GM12875 (cell line): Measurements from ENCODE around the gene CLEC16A.

Source experiments
- H3K4me3 ChIP-seq: one replicate; pipeline ENCODE4 v1.5.1; 2011; ENCODE audit warnings: low read depth, low read length, control low read depth
- TF ChIP-seq, protein P1 (sequence below): IDR thresholded peaks from 2 replicates; pipeline ENCODE4 v1.5.1; 2011; ENCODE audit warnings: low read depth, mild to moderate bottlenecking, control low read depth, inconsistent platforms, low read length, moderate library complexity, borderline replicate concordance; ENCODE audit not compliant: insufficient read depth

The CLEC16A gene

DNA sequence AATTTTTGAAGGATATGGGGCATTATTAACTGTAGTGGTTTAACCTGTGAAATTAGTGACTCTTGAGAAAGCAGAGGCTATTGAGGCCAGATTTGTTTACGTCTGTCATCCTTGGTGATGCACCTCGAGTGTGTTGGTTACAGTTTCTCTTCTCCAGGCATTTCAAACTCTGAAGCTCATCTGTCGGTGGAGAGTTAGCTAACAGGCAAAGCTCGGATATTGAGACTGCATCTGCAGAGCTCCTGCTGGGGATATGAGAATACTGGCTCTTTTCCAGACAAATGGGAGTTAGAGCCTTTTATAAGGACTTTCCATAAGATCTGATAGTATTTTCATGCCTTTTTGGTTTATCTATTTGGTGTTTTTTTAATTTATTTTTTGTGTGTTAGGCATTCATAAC lies 6.7 kb downstream of the CLEC16A start:
- TF ChIP-seq, protein P1, sequence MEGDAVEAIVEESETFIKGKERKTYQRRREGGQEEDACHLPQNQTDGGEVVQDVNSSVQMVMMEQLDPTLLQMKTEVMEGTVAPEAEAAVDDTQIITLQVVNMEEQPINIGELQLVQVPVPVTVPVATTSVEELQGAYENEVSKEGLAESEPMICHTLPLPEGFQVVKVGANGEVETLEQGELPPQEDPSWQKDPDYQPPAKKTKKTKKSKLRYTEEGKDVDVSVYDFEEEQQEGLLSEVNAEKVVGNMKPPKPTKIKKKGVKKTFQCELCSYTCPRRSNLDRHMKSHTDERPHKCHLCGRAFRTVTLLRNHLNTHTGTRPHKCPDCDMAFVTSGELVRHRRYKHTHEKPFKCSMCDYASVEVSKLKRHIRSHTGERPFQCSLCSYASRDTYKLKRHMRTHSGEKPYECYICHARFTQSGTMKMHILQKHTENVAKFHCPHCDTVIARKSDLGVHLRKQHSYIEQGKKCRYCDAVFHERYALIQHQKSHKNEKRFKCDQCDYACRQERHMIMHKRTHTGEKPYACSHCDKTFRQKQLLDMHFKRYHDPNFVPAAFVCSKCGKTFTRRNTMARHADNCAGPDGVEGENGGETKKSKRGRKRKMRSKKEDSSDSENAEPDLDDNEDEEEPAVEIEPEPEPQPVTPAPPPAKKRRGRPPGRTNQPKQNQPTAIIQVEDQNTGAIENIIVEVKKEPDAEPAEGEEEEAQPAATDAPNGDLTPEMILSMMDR, result no peak
- no peak overlapping the region for H3K4me3 ChIP-seq

DNA sequence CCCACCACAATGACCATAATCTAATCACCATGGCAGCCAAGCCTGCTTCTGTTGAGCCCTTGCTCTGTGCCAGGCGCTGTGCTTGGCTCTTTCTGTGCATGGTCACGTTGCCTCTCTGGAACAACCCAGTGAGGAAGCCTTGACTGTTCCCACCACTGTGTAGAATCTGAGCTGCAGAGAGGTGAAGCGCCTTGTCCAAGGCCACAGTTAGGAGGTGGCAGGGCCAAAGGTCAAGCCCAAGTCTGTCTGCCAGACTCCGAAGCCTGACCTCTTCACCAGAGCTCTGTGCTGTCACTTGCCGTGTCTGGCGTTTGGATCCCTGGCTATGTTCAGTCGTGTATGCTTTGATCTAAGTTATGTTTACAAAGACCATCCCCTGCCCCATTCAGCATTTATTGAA lies 10.5 kb downstream of the CLEC16A start:
- H3K4me3 ChIP-seq, result no peak overlapping the region
- TF ChIP-seq, protein P1, result no peak

DNA sequence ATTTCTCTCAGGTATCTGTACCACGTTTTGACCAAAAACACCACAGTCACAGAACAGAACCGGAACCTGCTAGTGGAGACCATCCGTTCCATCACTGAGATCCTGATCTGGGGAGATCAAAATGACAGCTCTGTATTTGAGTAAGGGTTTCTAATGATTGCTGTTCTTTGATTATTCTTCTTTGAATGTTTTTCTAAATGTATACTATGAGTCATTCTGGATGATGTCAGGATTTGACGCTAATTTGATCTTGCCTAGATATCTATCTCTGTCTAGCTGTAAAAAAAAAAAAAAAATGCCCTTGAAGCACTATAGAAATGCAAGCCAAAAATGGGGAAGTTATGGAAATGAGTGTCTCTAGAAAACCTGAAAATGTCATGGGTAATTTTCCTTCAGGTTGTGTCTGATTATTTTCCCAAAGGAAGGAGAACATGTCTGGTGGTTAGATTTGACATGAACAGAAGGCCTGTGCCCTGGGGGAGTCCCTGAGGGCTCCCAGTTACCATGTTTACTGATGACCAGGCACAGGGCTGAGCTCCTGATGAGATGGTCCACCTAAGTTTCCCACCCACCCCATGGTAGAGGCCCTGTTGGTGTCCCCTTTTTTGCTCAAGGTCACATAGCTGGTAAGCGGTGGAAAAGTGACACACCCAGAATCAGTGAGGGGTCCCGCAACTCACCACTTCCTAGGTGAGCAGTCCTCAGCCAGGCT lies 13.6 kb downstream of the CLEC16A start:
- no peak overlapping the region for H3K4me3 ChIP-seq
- TF ChIP-seq, protein P1, result no peak

DNA sequence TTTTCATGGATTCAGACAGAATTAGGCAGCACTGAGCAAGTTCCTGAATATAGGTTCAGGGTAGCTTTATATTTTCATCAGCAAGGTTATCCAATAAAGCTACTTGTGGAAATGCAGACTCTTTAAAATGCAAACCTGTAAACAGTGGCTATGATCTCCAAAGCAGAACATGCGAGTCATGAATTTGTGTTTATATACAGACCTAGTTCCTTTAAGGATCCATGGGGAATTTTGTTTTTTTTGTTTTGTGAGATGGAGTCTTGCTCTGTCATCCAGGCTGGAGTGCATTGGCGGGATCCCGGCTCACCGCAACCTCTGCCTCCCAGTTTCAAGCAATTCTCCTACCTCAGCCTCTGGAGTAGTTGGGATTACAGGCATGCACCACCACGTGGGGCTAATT lies 14.8 kb downstream of the CLEC16A start:
- TF ChIP-seq, protein P1, result no peak
- H3K4me3 ChIP-seq, result no peak overlapping the region

DNA sequence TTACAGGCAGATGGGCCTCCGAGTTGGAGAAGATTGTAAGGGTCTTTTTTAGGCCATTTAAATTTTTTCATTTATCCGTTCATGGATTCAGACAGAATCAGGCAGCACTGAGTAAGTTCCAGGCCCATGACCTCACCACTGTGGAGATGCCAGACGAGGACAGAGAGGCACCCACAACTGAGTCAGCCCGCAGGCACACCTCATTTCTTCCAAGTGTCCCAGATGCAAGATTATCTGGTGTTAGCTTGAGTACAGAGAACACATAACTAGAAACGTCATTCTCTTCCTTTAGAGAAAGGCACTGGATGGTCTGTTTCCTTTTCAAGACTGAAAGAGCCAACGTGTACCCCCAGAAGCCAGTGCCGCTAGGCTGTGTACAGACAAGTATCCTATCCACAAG lies 16.9 kb downstream of the CLEC16A start:
- TF ChIP-seq, protein P1, result no peak
- no peak overlapping the region for H3K4me3 ChIP-seq

DNA sequence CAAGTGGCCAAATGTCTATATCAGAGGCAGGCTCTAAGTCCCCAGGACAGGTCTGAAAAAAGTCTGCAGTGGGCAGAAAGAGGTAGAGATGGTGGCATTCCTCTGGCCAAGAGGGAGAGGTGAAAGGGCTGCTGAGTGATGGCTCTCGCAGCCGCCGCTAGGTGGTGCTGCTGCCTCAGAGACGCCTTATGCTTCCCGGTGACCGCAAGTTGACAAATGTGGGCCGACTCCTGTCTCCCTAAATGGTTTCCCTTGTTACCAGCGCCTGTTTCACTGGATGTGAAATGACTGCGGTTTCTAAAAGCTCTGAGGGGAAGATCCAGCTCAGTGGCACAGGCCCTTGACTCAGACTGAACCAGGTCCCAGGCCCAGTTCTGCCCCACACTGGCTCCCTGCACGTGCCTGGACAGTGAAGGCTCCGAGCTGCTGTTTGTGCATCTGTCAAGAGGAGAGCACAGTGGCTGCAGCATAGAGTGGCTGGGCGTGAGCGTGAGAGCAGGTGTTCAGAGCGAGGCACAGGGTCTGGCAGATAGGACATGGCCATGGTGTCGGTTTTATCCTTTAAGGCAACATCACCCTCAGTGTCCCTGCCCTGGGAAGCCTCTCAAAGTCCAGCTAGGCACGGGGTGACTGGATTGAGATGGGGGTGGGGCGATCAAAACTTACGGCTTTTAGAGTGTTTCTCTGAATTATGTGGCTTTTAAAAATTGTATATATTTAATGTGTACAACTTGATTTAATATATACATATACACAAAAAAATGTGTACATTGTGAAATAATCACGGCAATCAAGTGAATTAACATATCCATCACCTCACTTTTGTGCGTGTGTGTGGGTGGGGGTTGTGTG lies 19.9 kb downstream of the CLEC16A start:
- no peak overlapping the region for H3K4me3 ChIP-seq
- TF ChIP-seq, protein P1, result peak; percentile 95
